GM21786 (cell line): ENCODE data around the gene TNNI3K.
A peak's percentile ranks its signal among the peaks of the same experiment; 100 is the strongest.

Experiments used
- ATAC-seq: cut with Tn5 transposase; IDR thresholded peaks from one replicate; pipeline ENCODE4 v1.9.1; 2021; ENCODE audit not compliant: unreplicated experiment

The TNNI3K gene

GRCh38 chr1:74375376-74375775, 140.2 kb downstream of the TNNI3K start:
- ATAC-seq: no peak

GRCh38 chr1:74380252-74380651, 145.1 kb downstream of the TNNI3K start:
- no peak for ATAC-seq

GRCh38 chr1:74388855-74389254, 153.7 kb downstream of the TNNI3K start:
- no peak for ATAC-seq

GRCh38 chr1:74392186-74392585, 157.0 kb downstream of the TNNI3K start:
- ATAC-seq: no peak

- no peak for ATAC-seq
Observed at GRCh38 chr1:74392840-74393239, 157.7 kb downstream of the TNNI3K start.

GRCh38 chr1:74395571-74395970, 160.4 kb downstream of the TNNI3K start:
- no peak for ATAC-seq

GRCh38 chr1:74396462-74396861, 161.3 kb downstream of the TNNI3K start:
- ATAC-seq: no peak

GRCh38 chr1:74396933-74397332, 161.7 kb downstream of the TNNI3K start:
- ATAC-seq: peak; percentile 46

GRCh38 chr1:74399249-74399648, 164.1 kb downstream of the TNNI3K start:
- ATAC-seq: peak; percentile 80

- no peak for ATAC-seq
Observed at GRCh38 chr1:74402873-74403272, 167.7 kb downstream of the TNNI3K start.

GRCh38 chr1:74403606-74404005, 168.4 kb downstream of the TNNI3K start:
- ATAC-seq: no peak

- ATAC-seq: no peak
Observed at GRCh38 chr1:74406759-74407158, 171.6 kb downstream of the TNNI3K start.

- no peak for ATAC-seq
Observed at GRCh38 chr1:74407902-74408301, 172.7 kb downstream of the TNNI3K start.

GRCh38 chr1:74412244-74412643, 177.1 kb downstream of the TNNI3K start:
- no peak for ATAC-seq

- no peak for ATAC-seq
Observed at GRCh38 chr1:74415935-74416334, 180.7 kb downstream of the TNNI3K start.

- no peak for ATAC-seq
Observed at GRCh38 chr1:74419611-74420010, 184.4 kb downstream of the TNNI3K start.

- ATAC-seq: no peak
Observed at GRCh38 chr1:74420467-74420866, 185.3 kb downstream of the TNNI3K start.

- ATAC-seq: no peak
Observed at GRCh38 chr1:74422421-74423292, 187.5 kb downstream of the TNNI3K start.

- no peak for ATAC-seq
Observed at GRCh38 chr1:74423471-74423870, 188.3 kb downstream of the TNNI3K start.

- ATAC-seq: no peak
Observed at GRCh38 chr1:74425676-74426075, 190.5 kb downstream of the TNNI3K start.

- no peak for ATAC-seq
Observed at GRCh38 chr1:74426208-74426937, 191.2 kb downstream of the TNNI3K start.

GRCh38 chr1:74427681-74428080, 192.5 kb downstream of the TNNI3K start:
- ATAC-seq: no peak
